WTC11 (cell line): ENCODE results near the gene ATP5F1D. TPM values are rescaled to one million over a fixed set of nuclear protein-coding genes. Genes with fewer than 3 reads are reported as not detected.

Experiments used
- ATAC-seq: fragments of 200-7000 bp; cut with Tn5 transposase; 2 replicates; pipeline ENCODE4 v1.10.0; 2021; ENCODE audit warnings: mild to moderate bottlenecking, moderate library complexity
- CTCF ChIA-PET: fragments of 300-600 bp; sonication (Branson Sonifier 250); formaldehyde crosslinking; loops from one replicate; lab custom pipeline; 2021; ENCODE audit warnings: antibody characterized with exemption; lab: Charles Lee
- POLR2A ChIA-PET: fragments of 350-600 bp; sonication (Branson Sonifier 250); formaldehyde crosslinking; loops from one replicate; lab custom pipeline; 2021; ENCODE audit warnings: antibody characterized with exemption; lab: Charles Lee
- DNase-seq: peaks from one replicate; pipeline ENCODE4 v3.0.0; 2021; ENCODE audit warnings: low spot score
- H3K27ac Mint-ChIP-seq: 2 replicates; pipeline ENCODE4 v1.8.0; 2021; ENCODE audit warnings: mixed read lengths
- H3K27me3 Mint-ChIP-seq: 2 replicates; pipeline ENCODE4 v1.8.0; 2021; ENCODE audit warnings: low read depth, mild to moderate bottlenecking, moderate library complexity, mixed read lengths
- H3K36me3 Mint-ChIP-seq: 2 replicates; pipeline ENCODE4 v1.8.0; 2021; ENCODE audit warnings: mixed read lengths
- H3K4me1 Mint-ChIP-seq: 2 replicates; pipeline ENCODE4 v1.8.0; 2022; ENCODE audit warnings: mixed read lengths
- H3K4me3 Mint-ChIP-seq: 2 replicates; pipeline ENCODE4 v1.8.0; 2021; ENCODE audit warnings: mild to moderate bottlenecking, moderate library complexity, mixed read lengths
- H3K9me3 Mint-ChIP-seq: 2 replicates; pipeline ENCODE4 v1.8.0; 2021; ENCODE audit warnings: mixed read lengths
- AFF4 ChIP-seq: sonication (generic); formaldehyde crosslinking; IDR thresholded peaks from 2 replicates; pipeline ENCODE4 v1.8.1; 2023; ENCODE audit warnings: mild to moderate bottlenecking, missing genetic modification reagents, borderline replicate concordance
- AR ChIP-seq: fragments of 250-450 bp; sonication (Bioruptor Pico); IDR thresholded peaks from 2 replicates; pipeline ENCODE4 v1.9.0; 2021; ENCODE audit warnings: mild to moderate bottlenecking
- ATF2 ChIP-seq: sonication (generic); formaldehyde crosslinking; IDR thresholded peaks from 2 replicates; pipeline ENCODE4 v1.8.1; 2022; ENCODE audit warnings: low read depth, missing genetic modification reagents, borderline replicate concordance
- E2F1 ChIP-seq: sonication (generic); formaldehyde crosslinking; IDR thresholded peaks from 2 replicates; pipeline ENCODE4 v1.8.0; 2022; ENCODE audit warnings: mild to moderate bottlenecking, missing genetic modification reagents
- ERG ChIP-seq: fragments of 250-450 bp; sonication (Bioruptor Pico); IDR thresholded peaks from 2 replicates; pipeline ENCODE4 v1.8.0; 2021; ENCODE audit warnings: mild to moderate bottlenecking
- GABPB1 ChIP-seq: sonication (generic); formaldehyde crosslinking; IDR thresholded peaks from 2 replicates; pipeline ENCODE4 v1.8.1; 2023; ENCODE audit warnings: mild to moderate bottlenecking, missing genetic modification reagents
- GRHL2 ChIP-seq: fragments of 250-450 bp; sonication (Bioruptor Pico); IDR thresholded peaks from 2 replicates; pipeline ENCODE4 v1.8.0; 2022; ENCODE audit warnings: mild to moderate bottlenecking, moderate library complexity; ENCODE audit not compliant: insufficient replicate concordance, severe bottlenecking
- HMGA2 ChIP-seq: fragments of 250-450 bp; sonication (Bioruptor Pico); IDR thresholded peaks from 2 replicates; pipeline ENCODE4 v1.4.0; 2021; ENCODE audit warnings: mild to moderate bottlenecking, moderate library complexity
- JUN ChIP-seq: sonication (generic); formaldehyde crosslinking; IDR thresholded peaks from 2 replicates; pipeline ENCODE4 v1.8.0; 2023; ENCODE audit warnings: mild to moderate bottlenecking, missing genetic modification reagents
- MAX ChIP-seq: sonication (generic); formaldehyde crosslinking; IDR thresholded peaks from 2 replicates; pipeline ENCODE4 v1.8.0; 2022; ENCODE audit warnings: mild to moderate bottlenecking, missing genetic modification reagents
- NFYB ChIP-seq: sonication (generic); formaldehyde crosslinking; conservative IDR thresholded peaks from 2 replicates; pipeline ENCODE4 v1.8.0; 2022; ENCODE audit warnings: low read depth, missing genetic modification reagents
- PRRX2 ChIP-seq: fragments of 250-450 bp; sonication (Bioruptor Pico); IDR thresholded peaks from 2 replicates; pipeline ENCODE4 v1.8.0; 2021; ENCODE audit warnings: mild to moderate bottlenecking
- RELA ChIP-seq: sonication (generic); formaldehyde crosslinking; IDR thresholded peaks from 2 replicates; pipeline ENCODE4 v1.8.1; 2022; ENCODE audit warnings: missing genetic modification reagents, mild to moderate bottlenecking, borderline replicate concordance
- STAT6 ChIP-seq: sonication (generic); formaldehyde crosslinking; conservative IDR thresholded peaks from 2 replicates; pipeline ENCODE4 v1.8.1; 2023; ENCODE audit warnings: mild to moderate bottlenecking, low read depth, missing genetic modification reagents, moderate library complexity
- TCF7 ChIP-seq: sonication (generic); formaldehyde crosslinking; IDR thresholded peaks from 2 replicates; pipeline ENCODE4 v1.8.0; 2022; ENCODE audit warnings: mild to moderate bottlenecking, low read depth, missing genetic modification reagents, moderate library complexity
- TEAD1 ChIP-seq: sonication (generic); formaldehyde crosslinking; IDR thresholded peaks from 2 replicates; pipeline ENCODE4 v1.8.0; 2022; ENCODE audit warnings: mild to moderate bottlenecking, missing genetic modification reagents
- USF1 ChIP-seq: sonication (generic); formaldehyde crosslinking; IDR thresholded peaks from 2 replicates; pipeline ENCODE4 v1.8.0; 2022; ENCODE audit warnings: mild to moderate bottlenecking, missing genetic modification reagents
- ZNF416 ChIP-seq: fragments of 250-450 bp; sonication (Bioruptor Pico); IDR thresholded peaks from 2 replicates; pipeline ENCODE4 v1.9.0; 2021; ENCODE audit warnings: mild to moderate bottlenecking, inconsistent platforms
- total RNA-seq: library from RNA; stranded (reverse); gene quantifications from 3 replicates; pipeline ENCODE4 v1.2.3, GENCODE V29; 2021

ATP5F1D gene
- total RNA-seq, 1 experiment from 2014 or later: 277 TPM

GRCh38 chr19:1248786-1249297, 7.3 kb downstream of the ATP5F1D start (continued):
- TF ChIP-seq AFF4 (CRISPR knock-in tag) (no peak), GRHL2 (CRISPR knock-in tag) (no peak), ATF2 (no peak), RELA (CRISPR knock-in tag) (no peak), STAT6 (no peak), TCF7 (CRISPR knock-in tag) (no peak), HMGA2 (CRISPR knock-in tag) (no peak), ZNF416 (CRISPR knock-in tag) (peak; percentile 89; the same call in 1 of the 2 replicates), AR (CRISPR knock-in tag) (no peak)

GRCh38 chr19:1249298-1249989, 7.9 kb downstream of the ATP5F1D start:
- Mint-ChIP-seq H3K9me3 (no peaks in the 10 kb centered on the region), H3K4me1 (peaks cover 8% of the 10 kb centered on the region), H3K27ac (no peak overlapping the region), H3K36me3 (peaks cover 10% of the 10 kb centered on the region), H3K27me3 (no peaks in the 10 kb centered on the region), H3K4me3 (peak overlapping the region; percentile 65)
- ATAC-seq: peak; percentile 48
- ChIA-PET CTCF (interaction anchor here (1.0 to 1.5 kb wide), 2 partner anchors 17 to 19 kb away, joined by 3 to 4 read pairs; no protein-coding TSS in a partner anchor), POLR2A (no interaction called here)
- peak; percentile 92 for DNase-seq
- TF ChIP-seq JUN (CRISPR knock-in tag) (peak; percentile 44; the same call in 1 of the 2 replicates), MAX (CRISPR knock-in tag) (peak; percentile 53; the same call in 1 of the 2 replicates), ERG (CRISPR knock-in tag) (peak; percentile 51; the same call in 1 of the 2 replicates), GABPB1 (CRISPR knock-in tag) (peak; percentile 32; the same call in 1 of the 2 replicates), TEAD1 (CRISPR knock-in tag) (no peak), PRRX2 (CRISPR knock-in tag) (0 out of 2 replicates have a peak, but pooled peaks have one; percentile 26), USF1 (CRISPR knock-in tag) (peak; percentile 44; the same call in 1 of the 2 replicates), ATF2 (no peak), E2F1 (CRISPR knock-in tag) (no peak), NFYB (CRISPR knock-in tag) (peak; percentile 62)
